HepG2 (cell line): ENCODE results near the gene SLC8A2. TPM values are rescaled to one million over a fixed set of nuclear protein-coding genes. Genes with fewer than 3 reads are reported as not detected.

Experiments
- CREM ChIP-seq, 2 experiments: sonication (generic) in 1 of 2; formaldehyde crosslinking in 1 of 2; IDR thresholded peaks; 2 replicates each; pipeline versions ENCODE4 v1.4.0 to v1.6.1; 2016 to 2020; ENCODE audit warnings: antibody characterized with exemption in 1 of 2, mild to moderate bottlenecking in 1 of 2, missing genetic modification reagents in 1 of 2
- PATZ1 ChIP-seq: sonication (generic); formaldehyde crosslinking; IDR thresholded peaks from 2 replicates; pipeline ENCODE4 v1.4.0; 2020; ENCODE audit warnings: missing genetic modification reagents
- RFXANK ChIP-seq: IDR thresholded peaks from 2 replicates; pipeline ENCODE4 v1.6.1; 2016
- ZBTB49 ChIP-seq: sonication (generic); formaldehyde crosslinking; IDR thresholded peaks from 2 replicates; pipeline ENCODE4 v1.4.0; 2020; ENCODE audit warnings: missing genetic modification reagents, borderline replicate concordance
- ZHX2 ChIP-seq, 2 experiments: sonication (generic) in 1 of 2; formaldehyde crosslinking in 1 of 2; IDR thresholded peaks; 2 replicates each; pipeline versions ENCODE4 v1.6.1 to v1.9.0; 2014 to 2022; ENCODE audit warnings: antibody characterized with exemption in 1 of 2, borderline replicate concordance in 1 of 2, inconsistent platforms in 1 of 2, low read depth in 1 of 2, missing genetic modification reagents in 1 of 2
- ZNF101 ChIP-seq: sonication (generic); formaldehyde crosslinking; IDR thresholded peaks from 2 replicates; pipeline ENCODE4 v1.4.0; 2020; ENCODE audit warnings: mild to moderate bottlenecking, low read depth, missing genetic modification reagents, borderline replicate concordance
- ZNF687 ChIP-seq: sonication (generic); formaldehyde crosslinking; IDR thresholded peaks from 2 replicates; pipeline ENCODE4 v1.5.1; 2020; ENCODE audit warnings: mild to moderate bottlenecking, missing genetic modification reagents, moderate library complexity
- ZNF710 ChIP-seq: sonication (generic); formaldehyde crosslinking; IDR thresholded peaks from 2 replicates; pipeline ENCODE4 v1.5.0; 2020; ENCODE audit warnings: mild to moderate bottlenecking, missing genetic modification reagents, borderline replicate concordance
- polyA plus RNA-seq, 8 experiments: library from polyadenylated mRNA; depleted of rRNA in 3 of 8; stranded (reverse) in 7 of 8; unstranded in 1 of 8; fragments of >200 nt; fragmentation: Illumina TruSeq in 4 of 8; extraction: Trizol in 4 of 8; gene quantifications; 2 replicates each; pipeline versions ENCODE4 v1.2.1 to v1.2.3, GENCODE V29; 2011 to 2016; ENCODE audit warnings: low read depth in 4 of 8, missing spikeins in 1 of 8, mixed read lengths in 1 of 8; ENCODE audit not compliant: insufficient read depth in 1 of 8
- total RNA-seq, 5 experiments: library from RNA; depleted of rRNA; stranded (reverse); fragments of >200 nt; fragmentation: Illumina TruSeq; extraction: Trizol; gene quantifications; 2 replicates each; pipeline ENCODE4 v1.2.3, GENCODE V29; 2016; ENCODE audit warnings: low read depth in 1 of 5

SLC8A2 gene
- total and polyA plus RNA-seq, 2 of the 13 experiments (the other 11 are each of a cell fraction or from before 2014, with no cell fraction given), result 0.02 TPM; not detected in 1

- TF ChIP-seq PATZ1 (peak; percentile 67), CREM (IDR thresholded peaks at IDR 0.05) (peak; percentile 99), CREM (CRISPR knock-in tag; IDR thresholded peaks at IDR 0.05) (peak; percentile 95), ZNF687 (peak; percentile 80), ZNF101 (CRISPR knock-in tag) (no peak), ZBTB49 (CRISPR knock-in tag) (no peak), RFXANK (CRISPR knock-in tag) (no peak), ZNF710 (CRISPR knock-in tag) (no peak; the same call in 1 of the 2 replicates), ZHX2 (IDR thresholded peaks at IDR 0.05; ENCODE audit: low read depth) (peak; percentile 96), ZHX2 (CRISPR knock-in tag; IDR thresholded peaks at IDR 0.05; ENCODE audit: borderline replicate concordance) (no peak)
These were observed 12.4 kb upstream of the SLC8A2 start, which contains the start of gene KPTN (continued) for GRCh38 chr19:47483800-47484690.
